Endothelial cell (in vitro differentiated cells): ENCODE results near the gene ABITRAM. TPM values are rescaled to one million over a fixed set of nuclear protein-coding genes. Genes with fewer than 3 reads are reported as not detected.
"Not testable (repeated sequence)": the region's sequence is repeated elsewhere in the genome, so short reads cannot be mapped to it uniquely, and the experiment has no call there.

ENCODE experiments used
- DNase-seq: peaks from one replicate; pipeline ENCODE4 v3.0.0; 2021; ENCODE audit warnings: low spot score
- H3K27ac Mint-ChIP-seq: one replicate; pipeline ENCODE4 v1.8.0; 2021; ENCODE audit warnings: mixed read lengths, inconsistent platforms; ENCODE audit not compliant: unreplicated experiment
- H3K27me3 Mint-ChIP-seq: one replicate; pipeline ENCODE4 v1.8.0; 2021; ENCODE audit warnings: mild to moderate bottlenecking, moderate library complexity, mixed read lengths, inconsistent platforms; ENCODE audit not compliant: unreplicated experiment
- H3K36me3 Mint-ChIP-seq: one replicate; pipeline ENCODE4 v1.8.0; 2021; ENCODE audit warnings: mild to moderate bottlenecking, low read depth, mixed read lengths, inconsistent platforms; ENCODE audit not compliant: unreplicated experiment
- H3K4me1 Mint-ChIP-seq: one replicate; pipeline ENCODE4 v1.8.0; 2021; ENCODE audit warnings: mild to moderate bottlenecking, mixed read lengths, inconsistent platforms; ENCODE audit not compliant: unreplicated experiment
- H3K4me3 Mint-ChIP-seq: one replicate; pipeline ENCODE4 v1.8.0; 2021; ENCODE audit warnings: mild to moderate bottlenecking, mixed read lengths, inconsistent platforms; ENCODE audit not compliant: unreplicated experiment
- H3K9me3 Mint-ChIP-seq: one replicate; pipeline ENCODE4 v1.8.0; 2021; ENCODE audit warnings: mixed read lengths, inconsistent platforms; ENCODE audit not compliant: unreplicated experiment
- CTCF ChIP-seq: fragments of 200-600 bp; sonication (generic); IDR thresholded peaks from one replicate; pipeline ENCODE4 v1.5.0; 2021; ENCODE audit warnings: antibody characterized with exemption; ENCODE audit not compliant: unreplicated experiment
- total RNA-seq: library from RNA; stranded (reverse); fragmentation: NEBNext Ultra II Directional; extraction: Animal tissue kit (Norgen Biotek cat#: 25700); gene quantifications from one replicate; pipeline ENCODE4 v1.2.1, GENCODE V29; 2021; ENCODE audit not compliant: unreplicated experiment

Gene ABITRAM
- total RNA-seq, 1 donor from 2014 or later = 14.8 TPM

- Mint-ChIP-seq H3K36me3 (peaks cover 37% of the 10 kb centered on the region), H3K4me3 (no peak overlapping the region), H3K27ac (no peak overlapping the region), H3K4me1 (peaks cover 11% of the 10 kb centered on the region), H3K9me3 (no peaks in the 10 kb centered on the region), H3K27me3 (no peaks in the 10 kb centered on the region)
- TF ChIP-seq CTCF = no peak
- DNase-seq = no peak
Measured at GRCh38 chr9:108894225-108894997, 39.8 kb upstream of the ABITRAM start.

- peaks cover 11% of the 10 kb centered on the region for H3K4me1 Mint-ChIP-seq
Measured at GRCh38 chr9:108897324-108898096, 36.7 kb upstream of the ABITRAM start.

GRCh38 chr9:108899023-108899695, 35.0 kb upstream of the ABITRAM start:
- not testable (repeated sequence) for H3K27me3 Mint-ChIP-seq, H3K27ac Mint-ChIP-seq, DNase-seq, H3K4me3 Mint-ChIP-seq, H3K9me3 Mint-ChIP-seq
- H3K36me3 Mint-ChIP-seq = peaks cover 46% of the 10 kb centered on the region
- peaks cover 11% of the 10 kb centered on the region for H3K4me1 Mint-ChIP-seq

More at GRCh38 chr9:108897324-108898096, 36.7 kb upstream of the ABITRAM start:
- peaks cover 36% of the 10 kb centered on the region for H3K36me3 Mint-ChIP-seq
- H3K27me3 Mint-ChIP-seq = peaks cover 2% of the 10 kb centered on the region
- no peak for TF ChIP-seq CTCF
- H3K9me3 Mint-ChIP-seq = no peaks in the 10 kb centered on the region
- no peak for DNase-seq
- no peak overlapping the region for H3K4me3 Mint-ChIP-seq
- no peak overlapping the region for H3K27ac Mint-ChIP-seq

- DNase-seq = no peak
- H3K4me1 Mint-ChIP-seq = peaks cover 5% of the 10 kb centered on the region
- H3K9me3 Mint-ChIP-seq = no peaks in the 10 kb centered on the region
- peaks cover 41% of the 10 kb centered on the region for H3K36me3 Mint-ChIP-seq
- TF ChIP-seq CTCF = no peak
- no peak overlapping the region for H3K27ac Mint-ChIP-seq
- no peak overlapping the region for H3K4me3 Mint-ChIP-seq
- peaks cover 2% of the 10 kb centered on the region for H3K27me3 Mint-ChIP-seq
Measured at GRCh38 chr9:108900176-108900575, 34.0 kb upstream of the ABITRAM start.

GRCh38 chr9:108903420-108904103, 30.6 kb upstream of the ABITRAM start:
- no peak for DNase-seq
- Mint-ChIP-seq H3K9me3 (no peaks in the 10 kb centered on the region), H3K27me3 (peaks cover 4% of the 10 kb centered on the region), H3K4me3 (no peak overlapping the region), H3K4me1 (no peaks in the 10 kb centered on the region), H3K36me3 (peaks cover 41% of the 10 kb centered on the region), H3K27ac (no peak overlapping the region)
- TF ChIP-seq CTCF = no peak
